ENCODE measurements around the gene GP9. TPM values are rescaled to one million over a fixed set of nuclear protein-coding genes. Genes with fewer than 3 reads are reported as not detected.

Gene GP9
- polyA plus RNA-seq, 1 donor from 2014 or later, result not detected

DNA sequence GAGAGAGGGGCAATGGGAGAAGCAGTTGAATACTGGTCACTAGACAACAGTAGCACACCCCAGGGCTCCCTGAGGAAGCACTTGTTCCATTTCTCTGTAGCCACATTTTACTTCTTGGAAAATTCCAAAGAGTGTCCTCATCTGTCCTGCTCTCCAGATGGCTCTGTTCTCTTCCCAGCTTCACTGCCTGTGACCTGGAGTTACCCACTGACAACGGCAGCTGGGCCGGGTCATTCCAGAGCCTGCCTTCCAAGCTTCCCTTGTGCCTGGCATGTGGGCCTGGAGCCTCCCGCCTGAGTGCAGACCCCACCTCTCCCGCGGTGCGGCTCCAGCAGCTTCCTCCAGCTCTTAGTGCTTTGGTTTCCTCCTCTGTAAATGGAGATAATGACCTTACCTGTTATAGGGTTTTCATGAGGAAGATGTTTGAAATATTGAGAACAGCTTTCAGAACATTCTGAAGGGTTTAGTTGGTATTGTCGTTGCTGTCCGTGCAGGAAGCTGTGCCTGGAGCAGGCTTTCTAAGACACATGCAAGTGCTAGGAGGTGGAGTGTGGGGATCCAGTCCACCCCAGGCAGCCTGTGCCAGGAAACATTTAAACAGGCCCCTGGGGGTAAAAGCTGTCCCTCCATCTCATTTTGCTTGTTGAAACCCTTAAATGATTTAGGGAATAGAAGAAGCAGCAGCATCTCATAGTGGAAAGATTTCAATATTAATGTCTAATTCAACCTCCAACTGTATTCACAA lies 34.7 kb upstream of the GP9 start:
- Histone ChIP-seq H3K4me3 (ENCODE audit: low read length) (no peak overlapping the region), H3K27me3 (ENCODE audit: insufficient read depth, low read depth, low read length) (no peaks in the 10 kb centered on the region), H3K9me2 (ENCODE audit: insufficient read depth, low read length) (no peaks in the 10 kb centered on the region), H3K4me2 (ENCODE audit: low read length) (no peak overlapping the region), H2AFZ (ENCODE audit: low read depth, low read length) (no peak overlapping the region), H4K20me1 (ENCODE audit: insufficient read depth) (no peaks in the 10 kb centered on the region), H3K9me3 (ENCODE audit: low read length) (no peaks in the 10 kb centered on the region), H3K9ac (ENCODE audit: low read length) (no peak overlapping the region), H3K79me2 (replicated peaks; ENCODE audit: insufficient read depth, low read length) (no peaks in the 10 kb centered on the region), H3K27ac (ENCODE audit: low read length) (no peak overlapping the region), H3F3A (ENCODE audit: insufficient read depth, low read length, poor library complexity, severe bottlenecking) (no peaks in the 10 kb centered on the region), H3K36me3 (ENCODE audit: insufficient read depth, low read length) (no peaks in the 10 kb centered on the region)
- TF ChIP-seq, protein P1, sequence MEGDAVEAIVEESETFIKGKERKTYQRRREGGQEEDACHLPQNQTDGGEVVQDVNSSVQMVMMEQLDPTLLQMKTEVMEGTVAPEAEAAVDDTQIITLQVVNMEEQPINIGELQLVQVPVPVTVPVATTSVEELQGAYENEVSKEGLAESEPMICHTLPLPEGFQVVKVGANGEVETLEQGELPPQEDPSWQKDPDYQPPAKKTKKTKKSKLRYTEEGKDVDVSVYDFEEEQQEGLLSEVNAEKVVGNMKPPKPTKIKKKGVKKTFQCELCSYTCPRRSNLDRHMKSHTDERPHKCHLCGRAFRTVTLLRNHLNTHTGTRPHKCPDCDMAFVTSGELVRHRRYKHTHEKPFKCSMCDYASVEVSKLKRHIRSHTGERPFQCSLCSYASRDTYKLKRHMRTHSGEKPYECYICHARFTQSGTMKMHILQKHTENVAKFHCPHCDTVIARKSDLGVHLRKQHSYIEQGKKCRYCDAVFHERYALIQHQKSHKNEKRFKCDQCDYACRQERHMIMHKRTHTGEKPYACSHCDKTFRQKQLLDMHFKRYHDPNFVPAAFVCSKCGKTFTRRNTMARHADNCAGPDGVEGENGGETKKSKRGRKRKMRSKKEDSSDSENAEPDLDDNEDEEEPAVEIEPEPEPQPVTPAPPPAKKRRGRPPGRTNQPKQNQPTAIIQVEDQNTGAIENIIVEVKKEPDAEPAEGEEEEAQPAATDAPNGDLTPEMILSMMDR (IDR thresholded peaks at IDR 0.05; ENCODE audit: poor library complexity, severe bottlenecking), result no peak
- TF ChIP-seq RAD21 (conservative IDR thresholded peaks at IDR 0.05) (no peak), TAF1 (IDR thresholded peaks at IDR 0.05; ENCODE audit: low read depth) (no peak), MXI1 (conservative IDR thresholded peaks at IDR 0.05; ENCODE audit: poor library complexity, severe bottlenecking) (no peak), EP300 (conservative IDR thresholded peaks at IDR 0.05; ENCODE audit: poor library complexity, severe bottlenecking) (no peak), POLR2AphosphoS5 (IDR thresholded peaks at IDR 0.05) (no peak), EZH2 (IDR thresholded peaks at IDR 0.05; ENCODE audit: borderline replicate concordance, insufficient read depth, low read length, poor library complexity, severe bottlenecking) (no peak), SMC3 (conservative IDR thresholded peaks at IDR 0.05; ENCODE audit: poor library complexity) (no peak)
- TF ChIP-seq, protein P2, sequence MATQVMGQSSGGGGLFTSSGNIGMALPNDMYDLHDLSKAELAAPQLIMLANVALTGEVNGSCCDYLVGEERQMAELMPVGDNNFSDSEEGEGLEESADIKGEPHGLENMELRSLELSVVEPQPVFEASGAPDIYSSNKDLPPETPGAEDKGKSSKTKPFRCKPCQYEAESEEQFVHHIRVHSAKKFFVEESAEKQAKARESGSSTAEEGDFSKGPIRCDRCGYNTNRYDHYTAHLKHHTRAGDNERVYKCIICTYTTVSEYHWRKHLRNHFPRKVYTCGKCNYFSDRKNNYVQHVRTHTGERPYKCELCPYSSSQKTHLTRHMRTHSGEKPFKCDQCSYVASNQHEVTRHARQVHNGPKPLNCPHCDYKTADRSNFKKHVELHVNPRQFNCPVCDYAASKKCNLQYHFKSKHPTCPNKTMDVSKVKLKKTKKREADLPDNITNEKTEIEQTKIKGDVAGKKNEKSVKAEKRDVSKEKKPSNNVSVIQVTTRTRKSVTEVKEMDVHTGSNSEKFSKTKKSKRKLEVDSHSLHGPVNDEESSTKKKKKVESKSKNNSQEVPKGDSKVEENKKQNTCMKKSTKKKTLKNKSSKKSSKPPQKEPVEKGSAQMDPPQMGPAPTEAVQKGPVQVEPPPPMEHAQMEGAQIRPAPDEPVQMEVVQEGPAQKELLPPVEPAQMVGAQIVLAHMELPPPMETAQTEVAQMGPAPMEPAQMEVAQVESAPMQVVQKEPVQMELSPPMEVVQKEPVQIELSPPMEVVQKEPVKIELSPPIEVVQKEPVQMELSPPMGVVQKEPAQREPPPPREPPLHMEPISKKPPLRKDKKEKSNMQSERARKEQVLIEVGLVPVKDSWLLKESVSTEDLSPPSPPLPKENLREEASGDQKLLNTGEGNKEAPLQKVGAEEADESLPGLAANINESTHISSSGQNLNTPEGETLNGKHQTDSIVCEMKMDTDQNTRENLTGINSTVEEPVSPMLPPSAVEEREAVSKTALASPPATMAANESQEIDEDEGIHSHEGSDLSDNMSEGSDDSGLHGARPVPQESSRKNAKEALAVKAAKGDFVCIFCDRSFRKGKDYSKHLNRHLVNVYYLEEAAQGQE (IDR thresholded peaks at IDR 0.05; ENCODE audit: borderline replicate concordance), result no peak

DNA sequence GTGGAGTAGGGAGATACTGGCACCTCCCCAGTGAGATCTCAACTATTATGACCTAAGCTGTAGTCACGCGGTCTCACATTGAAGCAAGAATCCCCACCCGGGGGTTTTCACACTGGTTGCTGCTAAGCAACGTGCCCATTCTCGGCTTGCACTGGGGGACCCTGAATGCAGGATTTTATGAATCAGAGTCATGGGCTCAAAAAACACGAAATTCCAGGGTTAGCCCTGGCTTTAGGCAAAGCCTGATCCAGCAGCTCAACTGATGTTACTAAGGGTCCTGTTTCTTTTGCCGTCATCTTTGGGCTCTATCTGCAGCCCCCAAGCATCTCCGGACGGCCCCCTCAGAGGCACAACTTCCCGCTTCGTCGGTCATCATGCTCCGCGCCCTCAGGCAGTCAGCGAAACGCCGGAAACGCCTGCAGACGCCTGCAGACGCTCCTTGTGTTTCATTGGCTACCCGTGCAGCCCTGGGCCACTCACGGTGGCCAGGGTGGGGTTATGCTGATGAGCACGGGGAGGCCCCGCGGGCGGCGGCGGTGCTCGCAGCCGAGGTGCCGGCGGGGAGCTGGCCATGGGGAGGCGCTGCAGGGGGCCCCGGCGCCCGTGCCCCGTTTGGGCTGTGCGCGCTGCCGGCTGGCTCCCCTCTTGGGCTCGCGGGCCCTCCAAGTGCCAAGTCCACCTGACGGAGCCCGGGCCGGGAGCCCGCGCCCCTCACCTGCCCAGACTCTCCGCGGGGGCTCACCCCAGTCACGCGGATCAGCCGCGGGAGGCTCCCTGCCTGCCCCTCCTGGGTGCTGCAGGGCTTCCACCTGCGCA lies 33.6 kb upstream of the GP9 start:
- no peak overlapping the region for H3K9ac ChIP-seq (ENCODE audit: low read length)
- no peak overlapping the region for H3K4me2 ChIP-seq (ENCODE audit: low read length)

More for the DNA sequence above, 33.6 kb upstream of the GP9 start:
- TF ChIP-seq SMC3 (conservative IDR thresholded peaks at IDR 0.05; ENCODE audit: poor library complexity) (no peak), MXI1 (conservative IDR thresholded peaks at IDR 0.05; ENCODE audit: poor library complexity, severe bottlenecking) (no peak)
- TF ChIP-seq, protein P1 (IDR thresholded peaks at IDR 0.05; ENCODE audit: poor library complexity, severe bottlenecking), result peak; percentile 52
- Histone ChIP-seq H3K27ac (ENCODE audit: low read length) (no peak overlapping the region), H3K4me3 (ENCODE audit: low read length) (peak overlapping the region; percentile 52), H2AFZ (ENCODE audit: low read depth, low read length) (no peak overlapping the region), H3K9me3 (ENCODE audit: low read length) (no peaks in the 10 kb centered on the region), H3K9me2 (ENCODE audit: insufficient read depth, low read length) (no peaks in the 10 kb centered on the region), H3K27me3 (ENCODE audit: insufficient read depth, low read depth, low read length) (no peaks in the 10 kb centered on the region), H3K79me2 (replicated peaks; ENCODE audit: insufficient read depth, low read length) (no peaks in the 10 kb centered on the region), H4K20me1 (ENCODE audit: insufficient read depth) (no peaks in the 10 kb centered on the region), H3K36me3 (ENCODE audit: insufficient read depth, low read length) (no peaks in the 10 kb centered on the region), H3F3A (ENCODE audit: insufficient read depth, low read length, poor library complexity, severe bottlenecking) (no peaks in the 10 kb centered on the region)
